ENCODE results near the gene DDA1.
"Not testable (repeated sequence)": the region's sequence is repeated elsewhere in the genome, so short reads cannot be mapped to it uniquely, and the experiment has no call there.

Gene DDA1

GRCh38 chr19:17363852-17364605 is 54.7 kb downstream of the DDA1 start:
- H3K4me1 ChIP-seq (ENCODE audit: control insufficient read depth, insufficient read depth, low read length); H3K27ac ChIP-seq (ENCODE audit: insufficient read depth, low read depth, low read length, poor library complexity, severe bottlenecking); H3K9me3 ChIP-seq (ENCODE audit: control insufficient read depth, low read length); H3K36me3 ChIP-seq (ENCODE audit: control insufficient read depth, insufficient read depth, low read length); H3K4me3 ChIP-seq (ENCODE audit: insufficient read depth, low read depth, low read length); H3K27me3 ChIP-seq (ENCODE audit: control insufficient read depth, insufficient read depth, low read length, poor library complexity, severe bottlenecking): not testable (repeated sequence)
- 92% methylated on average over 20 of the region's 20 CpGs for WGBS, 2 experiments

- 94 to 95% methylated on average over 22 of the region's 22 CpGs for WGBS, 2 experiments
- no peak overlapping the region for H3K4me3 ChIP-seq (ENCODE audit: insufficient read depth, low read depth, low read length)
These were observed 56.0 kb downstream of the DDA1 start for GRCh38 chr19:17365361-17365760.

GRCh38 chr19:17370026-17370587 is 60.7 kb downstream of the DDA1 start:
- Histone ChIP-seq H3K4me3 (ENCODE audit: insufficient read depth, low read depth, low read length) (no peak overlapping the region), H3K27me3 (ENCODE audit: control insufficient read depth, insufficient read depth, low read length, poor library complexity, severe bottlenecking) (no peaks in the 10 kb centered on the region), H3K27ac (ENCODE audit: insufficient read depth, low read depth, low read length, poor library complexity, severe bottlenecking) (no peak overlapping the region), H3K9me3 (ENCODE audit: control insufficient read depth, low read length) (no peaks in the 10 kb centered on the region), H3K4me1 (ENCODE audit: control insufficient read depth, insufficient read depth, low read length) (no peaks in the 10 kb centered on the region), H3K36me3 (ENCODE audit: control insufficient read depth, insufficient read depth, low read length) (no peaks in the 10 kb centered on the region)
- 88 to 92% methylated on average over 6 to 8 of the region's 8 CpGs for WGBS, 2 experiments

More at GRCh38 chr19:17365361-17365760, 56.0 kb downstream of the DDA1 start:
- Histone ChIP-seq H3K9me3 (ENCODE audit: control insufficient read depth, low read length) (no peaks in the 10 kb centered on the region), H3K27me3 (ENCODE audit: control insufficient read depth, insufficient read depth, low read length, poor library complexity, severe bottlenecking) (no peaks in the 10 kb centered on the region), H3K36me3 (ENCODE audit: control insufficient read depth, insufficient read depth, low read length) (no peaks in the 10 kb centered on the region), H3K27ac (ENCODE audit: insufficient read depth, low read depth, low read length, poor library complexity, severe bottlenecking) (no peak overlapping the region), H3K4me1 (ENCODE audit: control insufficient read depth, insufficient read depth, low read length) (no peaks in the 10 kb centered on the region)

Data from ectodermal cell (in vitro differentiated cells).